ENCODE results near the gene SF1.

The SF1 gene

GRCh38 chr11:64744544-64745188, 33.7 kb downstream of the SF1 start:
- DNase-seq, result no peak

- DNase-seq, result peak; percentile 67
Observed at GRCh38 chr11:64743591-64744543, 34.5 kb downstream of the SF1 start, which contains the start of gene RASGRP2. RASGRP2 (minus strand) TSS chr11:64744142; CDS start chr11:64742866, 1,276 bp downstream.

GRCh38 chr11:64742889-64743590, 35.3 kb downstream of the SF1 start:
- DNase-seq, result peak; percentile 84

- DNase-seq, result peak; percentile 43
Observed at GRCh38 chr11:64742087-64742888, 36.1 kb downstream of the SF1 start.

GRCh38 chr11:64741375-64742086, 36.8 kb downstream of the SF1 start:
- no peak for DNase-seq

GRCh38 chr11:64739871-64740270, 38.5 kb downstream of the SF1 start:
- no peak for DNase-seq

GRCh38 chr11:64736654-64737053, 41.7 kb downstream of the SF1 start:
- DNase-seq, result no peak

- DNase-seq, result no peak
Observed at GRCh38 chr11:64735725-64736259, 42.5 kb downstream of the SF1 start.

GRCh38 chr11:64734811-64735724, 43.3 kb downstream of the SF1 start:
- DNase-seq, result peak; percentile 36

- no peak for DNase-seq
Observed at GRCh38 chr11:64731601-64732000, 46.7 kb downstream of the SF1 start.

- peak; percentile 28 for DNase-seq
Observed at GRCh38 chr11:64729851-64730382, 48.4 kb downstream of the SF1 start.

- no peak for DNase-seq
Observed at GRCh38 chr11:64728757-64729365, 49.5 kb downstream of the SF1 start.

GRCh38 chr11:64726867-64727530, 51.3 kb downstream of the SF1 start:
- DNase-seq, result no peak

GRCh38 chr11:64726211-64726641, 52.1 kb downstream of the SF1 start:
- DNase-seq, result no peak

GRCh38 chr11:64724863-64725532, 53.3 kb downstream of the SF1 start:
- DNase-seq, result no peak

GRCh38 chr11:64723907-64724862, 54.2 kb downstream of the SF1 start:
- no peak for DNase-seq

All from suppressor macrophage treated with lipopolysaccharide for 4 hours (primary cell).